Measurements from ENCODE around the gene ZG16. TPM values are rescaled to one million over a fixed set of nuclear protein-coding genes. Genes with fewer than 3 reads are reported as not detected.

Gene ZG16
- total and polyA plus RNA-seq, 2 of the 8 experiments (the other 6 are each of a cell fraction or from before 2014, with no cell fraction given), result not detected

DNA sequence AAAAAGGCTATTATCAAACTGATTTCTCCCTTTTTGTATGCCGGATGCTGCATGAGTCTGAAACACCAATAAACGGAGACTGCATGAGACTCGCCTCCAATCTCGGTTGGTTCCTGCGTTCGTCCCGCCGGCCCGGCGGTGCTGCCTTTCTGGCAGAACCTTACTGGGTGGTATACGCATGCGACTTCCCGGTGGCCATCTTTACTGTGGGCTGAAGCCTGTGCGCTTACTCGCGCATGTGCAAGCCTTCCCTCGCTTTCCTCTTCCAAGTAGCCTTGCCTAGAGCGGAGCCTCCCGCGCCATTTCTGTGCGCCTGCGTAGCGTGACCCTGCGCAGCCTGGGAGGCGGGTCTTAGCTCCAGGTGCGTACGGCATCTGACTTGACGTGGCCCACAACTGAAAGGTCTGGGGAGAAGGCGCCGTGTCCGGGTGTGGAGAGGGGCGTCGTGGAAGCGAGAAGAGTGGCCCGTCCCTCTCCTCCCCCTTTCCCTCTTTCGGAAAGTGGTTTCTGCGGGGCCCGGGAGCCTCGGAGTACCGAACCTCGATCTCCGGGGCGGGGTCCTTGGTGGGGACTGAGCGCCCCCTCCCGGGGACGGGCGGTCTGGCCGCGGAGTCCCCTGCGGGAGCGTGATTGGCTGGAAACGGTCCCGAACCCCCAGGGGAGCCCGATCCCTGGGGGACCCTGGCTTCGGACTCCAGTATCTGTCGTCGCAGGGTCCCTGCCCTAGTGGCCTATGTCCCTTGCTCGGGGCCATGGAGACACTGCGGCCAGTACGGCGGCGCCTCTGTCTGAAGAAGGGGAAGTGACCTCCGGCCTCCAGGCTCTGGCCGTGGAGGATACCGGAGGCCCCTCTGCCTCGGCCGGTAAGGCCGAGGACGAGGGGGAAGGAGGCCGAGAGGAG, 38.0 kb downstream of the ZG16 start, which contains the start of gene PAGR1 (continued):
- no peak for TF ChIP-seq MAFK (IDR thresholded peaks at IDR 0.05; ENCODE audit: low read depth, low read length)
